ENCODE results near the gene MRPL23. TPM values are rescaled to one million over a fixed set of nuclear protein-coding genes. Genes with fewer than 3 reads are reported as not detected.

MRPL23 gene
- 10 to 100 TPM; 31.2 to 35.4 (median 32.8) TPM for total RNA-seq
- total RNA-seq (2013): 21.9 TPM

DNA sequence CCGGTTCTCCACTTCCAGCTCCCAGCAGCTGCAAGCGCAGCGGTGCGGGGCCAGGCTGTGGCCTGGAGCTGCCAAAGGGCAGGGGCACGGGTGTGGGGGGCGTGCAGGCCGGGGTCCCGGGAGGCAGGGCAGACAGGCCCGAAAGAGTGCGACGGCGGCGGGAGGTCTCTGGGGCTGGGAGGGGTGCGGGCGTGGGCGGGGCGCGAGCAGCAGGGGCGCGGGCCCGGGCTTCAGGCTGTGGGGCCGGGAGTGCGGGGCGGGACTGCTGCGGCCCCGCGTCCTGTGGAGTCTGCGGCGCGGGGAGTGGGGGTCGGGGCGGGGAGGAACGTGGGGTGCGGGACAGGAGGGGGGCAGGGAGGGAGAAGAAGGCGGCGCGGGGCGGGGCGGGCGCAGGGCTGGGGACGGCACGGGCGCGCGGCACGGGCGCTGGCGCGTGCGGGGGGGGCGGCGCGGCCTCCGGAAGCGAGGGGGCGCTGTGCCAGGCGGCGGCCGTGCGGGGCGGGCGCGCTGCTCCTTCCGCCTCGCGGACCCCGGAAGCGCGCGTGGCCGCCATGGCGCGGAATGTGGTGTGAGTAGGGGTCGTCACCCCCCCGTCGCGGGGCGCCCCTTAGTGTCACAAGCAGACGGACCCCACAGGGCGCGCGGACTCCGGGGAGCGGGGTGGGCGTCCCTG lies at the start of gene MRPL23:
MRPL23 (plus strand) TSS at position 521 of the 673 bp plus-strand sequence; CDS start at position 552, 31 bp downstream.
- no peaks in the 10 kb centered on the region for H3K9me3 Mint-ChIP-seq
- Histone ChIP-seq H3K27ac (ENCODE audit: low read length) (no peak within 1 kb of the TSS), H3K4me3 (ENCODE audit: low read length) (no peak within 1 kb of the TSS), H3K9me3 (ENCODE audit: control insufficient read depth, insufficient read depth, low read length) (no peaks in the 10 kb centered on the region), H3K36me3 (ENCODE audit: control insufficient read depth, insufficient read depth, low read length) (no peaks in the 10 kb centered on the region), H3K4me1 (ENCODE audit: control insufficient read depth, insufficient read depth, low read length) (no peaks in the 10 kb centered on the region), H3K27me3 (ENCODE audit: control insufficient read depth, insufficient read depth, low read length) (no peaks in the 10 kb centered on the region)
- peak; percentile 88 to 95 (median 93) for ATAC-seq
- no peak within 1 kb of the TSS for H3K27ac Mint-ChIP-seq
- no peaks in the 10 kb centered on the region for H3K27me3 Mint-ChIP-seq (ENCODE audit: low read depth in 2 of 2)
- H3K4me3 Mint-ChIP-seq: no peak within 1 kb of the TSS
- intact Hi-C loops (cut with micrococcal nuclease): no loop called here
- TF ChIP-seq, protein P1, sequence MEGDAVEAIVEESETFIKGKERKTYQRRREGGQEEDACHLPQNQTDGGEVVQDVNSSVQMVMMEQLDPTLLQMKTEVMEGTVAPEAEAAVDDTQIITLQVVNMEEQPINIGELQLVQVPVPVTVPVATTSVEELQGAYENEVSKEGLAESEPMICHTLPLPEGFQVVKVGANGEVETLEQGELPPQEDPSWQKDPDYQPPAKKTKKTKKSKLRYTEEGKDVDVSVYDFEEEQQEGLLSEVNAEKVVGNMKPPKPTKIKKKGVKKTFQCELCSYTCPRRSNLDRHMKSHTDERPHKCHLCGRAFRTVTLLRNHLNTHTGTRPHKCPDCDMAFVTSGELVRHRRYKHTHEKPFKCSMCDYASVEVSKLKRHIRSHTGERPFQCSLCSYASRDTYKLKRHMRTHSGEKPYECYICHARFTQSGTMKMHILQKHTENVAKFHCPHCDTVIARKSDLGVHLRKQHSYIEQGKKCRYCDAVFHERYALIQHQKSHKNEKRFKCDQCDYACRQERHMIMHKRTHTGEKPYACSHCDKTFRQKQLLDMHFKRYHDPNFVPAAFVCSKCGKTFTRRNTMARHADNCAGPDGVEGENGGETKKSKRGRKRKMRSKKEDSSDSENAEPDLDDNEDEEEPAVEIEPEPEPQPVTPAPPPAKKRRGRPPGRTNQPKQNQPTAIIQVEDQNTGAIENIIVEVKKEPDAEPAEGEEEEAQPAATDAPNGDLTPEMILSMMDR (IDR thresholded peaks at IDR 0.05): no peak
- no peak for DNase-seq
- H3K4me1 Mint-ChIP-seq: no peaks in the 10 kb centered on the region
- no peaks in the 10 kb centered on the region for H3K36me3 Mint-ChIP-seq
- no CpG with 5 or more reads among the region's 85 CpGs for WGBS (ENCODE audit: insufficient coverage)

DNA sequence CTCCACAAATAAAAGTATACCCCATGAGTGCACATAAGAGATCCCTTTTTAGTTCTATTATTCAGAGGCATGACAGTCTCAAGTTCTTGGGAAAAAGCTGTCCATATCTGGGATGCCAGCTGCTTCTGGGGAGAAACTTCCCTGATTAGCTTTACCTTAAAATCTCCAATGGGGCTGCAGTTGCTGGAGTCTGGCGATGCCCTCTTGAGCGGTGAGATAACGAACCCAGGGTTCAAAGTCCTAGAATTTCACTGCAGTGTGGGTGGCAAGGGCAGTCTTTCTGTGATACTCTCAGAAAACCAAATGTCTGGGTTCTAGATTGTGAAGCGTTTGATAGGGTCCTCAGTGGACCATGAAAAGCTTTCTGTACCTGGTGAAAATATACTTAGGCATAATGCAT lies 48.0 kb upstream of the MRPL23 start:
- Mint-ChIP-seq H3K27me3 (ENCODE audit: low read depth in 2 of 2) (peaks cover 11 to 23% of the 10 kb centered on the region in 2 donors), H3K4me3 (no peak overlapping the region), H3K9me3 (no peaks in the 10 kb centered on the region), H3K4me1 (peaks cover 0 to 4% of the 10 kb centered on the region in 2 donors), H3K36me3 (no peaks in the 10 kb centered on the region), H3K27ac (no peak overlapping the region)
- H3K36me3 ChIP-seq (ENCODE audit: control insufficient read depth, insufficient read depth, low read length): no peaks in the 10 kb centered on the region
- intact Hi-C loops (cut with micrococcal nuclease): no loop called here
- TF ChIP-seq, protein P1 (IDR thresholded peaks at IDR 0.05): no peak
- no peak overlapping the region for H3K27ac ChIP-seq (ENCODE audit: low read length)
- no peak for ATAC-seq
- WGBS (ENCODE audit: insufficient coverage): 94% methylated on average over 4 of the region's 4 CpGs
- H3K27me3 ChIP-seq (ENCODE audit: control insufficient read depth, insufficient read depth, low read length): peaks cover 4% of the 10 kb centered on the region
- no peak overlapping the region for H3K4me3 ChIP-seq (ENCODE audit: low read length)
- no peak for DNase-seq
- H3K4me1 ChIP-seq (ENCODE audit: control insufficient read depth, insufficient read depth, low read length): no peaks in the 10 kb centered on the region
- H3K9me3 ChIP-seq (ENCODE audit: control insufficient read depth, insufficient read depth, low read length): no peaks in the 10 kb centered on the region

DNA sequence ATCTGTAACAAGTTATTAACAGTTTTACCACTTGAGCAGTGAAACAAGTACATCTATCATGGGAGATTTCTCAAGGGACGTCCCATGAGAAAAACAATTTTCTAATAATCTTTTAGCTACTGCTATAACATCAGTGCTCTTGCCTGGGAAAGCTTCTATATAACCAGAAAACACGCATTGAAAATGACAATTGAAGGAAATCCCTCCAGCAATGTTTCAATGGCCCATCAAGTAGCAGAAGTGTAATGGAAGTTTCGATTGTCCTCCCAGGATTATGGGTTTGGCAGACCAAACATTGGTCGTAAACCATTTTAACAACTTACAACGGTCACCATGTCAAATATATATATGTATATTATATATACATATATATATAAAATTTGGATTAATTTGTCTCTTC lies 47.4 kb upstream of the MRPL23 start:
- Histone ChIP-seq H3K36me3 (ENCODE audit: control insufficient read depth, insufficient read depth, low read length) (no peaks in the 10 kb centered on the region), H3K4me3 (ENCODE audit: low read length) (no peak overlapping the region), H3K27me3 (ENCODE audit: control insufficient read depth, insufficient read depth, low read length) (peaks cover 4% of the 10 kb centered on the region), H3K27ac (ENCODE audit: low read length) (no peak overlapping the region), H3K4me1 (ENCODE audit: control insufficient read depth, insufficient read depth, low read length) (no peaks in the 10 kb centered on the region), H3K9me3 (ENCODE audit: control insufficient read depth, insufficient read depth, low read length) (no peaks in the 10 kb centered on the region)
- no peak overlapping the region for H3K4me3 Mint-ChIP-seq
- H3K9me3 Mint-ChIP-seq: no peaks in the 10 kb centered on the region
- peaks cover 12 to 23% of the 10 kb centered on the region in 2 donors for H3K27me3 Mint-ChIP-seq (ENCODE audit: low read depth in 2 of 2)
- WGBS (ENCODE audit: insufficient coverage): 94% methylated on average over 3 of the region's 5 CpGs
- H3K4me1 Mint-ChIP-seq: peaks cover 0 to 4% of the 10 kb centered on the region in 2 donors
- DNase-seq (no peak), ATAC-seq (no peak)
- no peak overlapping the region for H3K27ac Mint-ChIP-seq
- no peaks in the 10 kb centered on the region for H3K36me3 Mint-ChIP-seq
- intact Hi-C loops (cut with micrococcal nuclease): no loop called here
- TF ChIP-seq, protein P1 (IDR thresholded peaks at IDR 0.05): no peak

DNA sequence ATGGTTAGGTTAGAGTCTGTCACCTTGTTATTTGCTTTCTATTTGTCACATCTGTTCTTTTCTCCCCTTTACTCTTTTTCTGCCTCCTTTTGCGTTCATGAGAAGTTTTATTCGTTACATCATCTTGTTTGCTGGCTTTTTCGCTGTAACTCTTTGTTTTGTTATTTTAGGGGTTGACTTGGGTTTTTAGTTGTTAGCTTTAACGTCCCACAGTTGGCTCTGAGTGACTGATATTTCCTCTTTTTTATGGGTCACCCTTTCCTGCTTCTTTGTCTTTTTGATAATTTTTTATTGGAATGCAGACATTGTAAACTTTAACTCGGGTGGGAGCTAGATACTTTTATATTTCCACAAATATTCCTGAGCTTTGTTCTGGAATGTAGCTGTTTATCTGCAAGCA lies 41.0 kb upstream of the MRPL23 start:
- Mint-ChIP-seq H3K27me3 (ENCODE audit: low read depth in 2 of 2) (peaks cover 0 to 13% of the 10 kb centered on the region in 2 donors), H3K9me3 (no peaks in the 10 kb centered on the region), H3K27ac (no peak overlapping the region), H3K36me3 (no peaks in the 10 kb centered on the region), H3K4me1 (no peaks in the 10 kb centered on the region), H3K4me3 (no peak overlapping the region)
- ATAC-seq: no peak
- WGBS (ENCODE audit: insufficient coverage): 55% methylated on average over 4 of the region's 5 CpGs
- Histone ChIP-seq H3K27me3 (ENCODE audit: control insufficient read depth, insufficient read depth, low read length) (no peaks in the 10 kb centered on the region), H3K27ac (ENCODE audit: low read length) (no peak overlapping the region), H3K4me1 (ENCODE audit: control insufficient read depth, insufficient read depth, low read length) (no peaks in the 10 kb centered on the region), H3K36me3 (ENCODE audit: control insufficient read depth, insufficient read depth, low read length) (no peaks in the 10 kb centered on the region), H3K9me3 (ENCODE audit: control insufficient read depth, insufficient read depth, low read length) (no peaks in the 10 kb centered on the region), H3K4me3 (ENCODE audit: low read length) (no peak overlapping the region)
- intact Hi-C loops (cut with micrococcal nuclease): no loop called here
- TF ChIP-seq, protein P1 (IDR thresholded peaks at IDR 0.05): no peak
- DNase-seq: no peak

All from natural killer cell (primary cell).